ENCODE results near the gene KMO.

GRCh38 chr1:241603731-241604245, 71.6 kb downstream of the KMO start:
- no peak for TF ChIP-seq CTCF (IDR thresholded peaks at IDR 0.05)
- TF ChIP-seq POLR2A (IDR thresholded peaks at IDR 0.05), result no peak
- TF ChIP-seq POLR2AphosphoS5 (IDR thresholded peaks at IDR 0.05; ENCODE audit: insufficient read depth in 1 of 2, low read depth in 1 of 2), result no peak
